Transverse colon (tissue), 4 donors: ENCODE results near the gene MKLN1.

Experiments
- CTCF ChIP-seq, 5 experiments: fragments of 200-600 bp in 3 of 5; fragments of 450-650 bp in 2 of 5; sonication (generic) in 3 of 5; IDR thresholded peaks; 1 replicate in 2 of 5; 2 replicates in 3 of 5; pipeline ENCODE4 v1.5.1; 2016 to 2017; ENCODE audit warnings: antibody characterized with exemption in 5 of 5, inconsistent platforms in 3 of 5, mild to moderate bottlenecking in 2 of 5, moderate library complexity in 1 of 5
- EP300 ChIP-seq: sonication (generic); formaldehyde crosslinking; IDR thresholded peaks from one replicate; pipeline ENCODE4 v1.6.1; 2017; ENCODE audit warnings: antibody characterized with exemption, low read depth
- POLR2A ChIP-seq: fragments of 450-650 bp; IDR thresholded peaks from one replicate; pipeline ENCODE4 v1.6.1; 2016; ENCODE audit warnings: antibody characterized with exemption, mild to moderate bottlenecking, moderate library complexity
- POLR2AphosphoS5 ChIP-seq, 3 donors: sonication (generic); formaldehyde crosslinking; IDR thresholded peaks; one replicate each; pipeline ENCODE4 v1.6.1; 2016; ENCODE audit warnings: antibody characterized with exemption in 3 of 3

GRCh38 chr7:131401194-131401593 is 73.5 kb downstream of the MKLN1 start:
- TF ChIP-seq CTCF (IDR thresholded peaks at IDR 0.05), result no peak
- TF ChIP-seq POLR2A, result no peak
- TF ChIP-seq POLR2AphosphoS5 (IDR thresholded peaks at IDR 0.05), result no peak
- TF ChIP-seq EP300, result no peak
